Measurements from ENCODE around the gene KLHL35.

Gene KLHL35

DNA sequence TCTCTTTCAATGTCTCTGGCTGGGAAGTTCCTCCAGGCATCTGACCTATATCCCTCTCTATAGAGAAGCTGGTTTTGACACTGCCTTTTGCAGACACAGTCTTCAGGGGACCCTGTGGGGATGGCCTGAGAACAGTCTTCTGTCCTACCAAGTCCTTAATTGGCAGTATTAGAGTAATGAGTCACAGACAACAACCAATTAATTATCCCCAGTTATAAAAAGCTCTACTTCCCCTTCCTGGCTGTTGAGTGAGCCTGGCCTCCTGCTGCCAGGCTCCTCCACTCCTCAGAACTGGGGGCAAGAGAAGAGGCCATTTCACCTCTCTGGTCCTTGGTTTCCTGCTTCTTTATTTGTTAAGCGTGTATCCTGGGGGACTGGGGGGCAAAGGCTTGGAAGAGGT lies 41.2 kb upstream of the KLHL35 start:
- no peak for DNase-seq (ENCODE audit: extremely low spot score)
- POLR2A ChIA-PET: no interaction called here
- TF ChIP-seq LEF1 (IDR thresholded peaks at IDR 0.05; ENCODE audit: borderline replicate concordance): no peak
- no peak for TF ChIP-seq CTBP1 (IDR thresholded peaks at IDR 0.05; ENCODE audit: borderline replicate concordance)
- TF ChIP-seq, protein P1, sequence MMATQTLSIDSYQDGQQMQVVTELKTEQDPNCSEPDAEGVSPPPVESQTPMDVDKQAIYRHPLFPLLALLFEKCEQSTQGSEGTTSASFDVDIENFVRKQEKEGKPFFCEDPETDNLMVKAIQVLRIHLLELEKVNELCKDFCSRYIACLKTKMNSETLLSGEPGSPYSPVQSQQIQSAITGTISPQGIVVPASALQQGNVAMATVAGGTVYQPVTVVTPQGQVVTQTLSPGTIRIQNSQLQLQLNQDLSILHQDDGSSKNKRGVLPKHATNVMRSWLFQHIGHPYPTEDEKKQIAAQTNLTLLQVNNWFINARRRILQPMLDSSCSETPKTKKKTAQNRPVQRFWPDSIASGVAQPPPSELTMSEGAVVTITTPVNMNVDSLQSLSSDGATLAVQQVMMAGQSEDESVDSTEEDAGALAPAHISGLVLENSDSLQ (IDR thresholded peaks at IDR 0.05): no peak
- no peak for TF ChIP-seq SP1 (IDR thresholded peaks at IDR 0.05)
- no peak for TF ChIP-seq NFRKB (IDR thresholded peaks at IDR 0.05)
- TF ChIP-seq SUZ12 (IDR thresholded peaks at IDR 0.05): no peak
- no peak for TF ChIP-seq L3MBTL2 (conservative IDR thresholded peaks at IDR 0.05)
- no peak for TF ChIP-seq FOXA1 (IDR thresholded peaks at IDR 0.05)
- no peak for TF ChIP-seq TARDBP (IDR thresholded peaks at IDR 0.05)
- no peak for TF ChIP-seq FOXK2 (IDR thresholded peaks at IDR 0.05)
- TF ChIP-seq ZNF384 (IDR thresholded peaks at IDR 0.05): no peak
- TF ChIP-seq BHLHE40 (IDR thresholded peaks at IDR 0.05; ENCODE audit: borderline replicate concordance): no peak
- TF ChIP-seq ARNT (IDR thresholded peaks at IDR 0.05): no peak
- CTCF ChIA-PET: no interaction called here

DNA sequence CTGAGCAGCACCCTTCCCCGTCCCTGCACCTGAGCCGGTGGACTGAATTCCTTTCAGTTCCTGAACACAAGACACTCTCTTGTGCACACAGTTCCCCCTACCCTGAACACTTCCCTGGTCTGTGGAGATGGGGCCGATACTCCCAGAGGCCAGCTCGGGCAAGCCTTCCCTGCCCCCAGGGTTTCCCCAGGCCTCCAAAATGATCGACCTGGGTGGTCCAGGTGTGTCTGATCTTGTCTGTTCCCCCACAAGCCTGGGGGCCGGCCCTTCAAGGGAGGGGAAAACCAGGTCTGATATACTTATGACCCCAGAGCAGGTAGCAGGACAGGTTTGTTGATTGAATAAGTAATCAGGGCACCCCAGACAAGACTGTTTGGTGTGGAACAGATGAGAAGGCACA lies 40.7 kb upstream of the KLHL35 start:
- ChIA-PET CTCF (no interaction called here), POLR2A (no interaction called here)
- no peak for TF ChIP-seq HDGF (IDR thresholded peaks at IDR 0.05; ENCODE audit: borderline replicate concordance)
- no peak for TF ChIP-seq ELF4 (IDR thresholded peaks at IDR 0.05)
- no peak for TF ChIP-seq BHLHE40 (IDR thresholded peaks at IDR 0.05; ENCODE audit: borderline replicate concordance)
- no peak for TF ChIP-seq LEF1 (IDR thresholded peaks at IDR 0.05; ENCODE audit: borderline replicate concordance)
- no peak for DNase-seq (ENCODE audit: extremely low spot score)

DNA sequence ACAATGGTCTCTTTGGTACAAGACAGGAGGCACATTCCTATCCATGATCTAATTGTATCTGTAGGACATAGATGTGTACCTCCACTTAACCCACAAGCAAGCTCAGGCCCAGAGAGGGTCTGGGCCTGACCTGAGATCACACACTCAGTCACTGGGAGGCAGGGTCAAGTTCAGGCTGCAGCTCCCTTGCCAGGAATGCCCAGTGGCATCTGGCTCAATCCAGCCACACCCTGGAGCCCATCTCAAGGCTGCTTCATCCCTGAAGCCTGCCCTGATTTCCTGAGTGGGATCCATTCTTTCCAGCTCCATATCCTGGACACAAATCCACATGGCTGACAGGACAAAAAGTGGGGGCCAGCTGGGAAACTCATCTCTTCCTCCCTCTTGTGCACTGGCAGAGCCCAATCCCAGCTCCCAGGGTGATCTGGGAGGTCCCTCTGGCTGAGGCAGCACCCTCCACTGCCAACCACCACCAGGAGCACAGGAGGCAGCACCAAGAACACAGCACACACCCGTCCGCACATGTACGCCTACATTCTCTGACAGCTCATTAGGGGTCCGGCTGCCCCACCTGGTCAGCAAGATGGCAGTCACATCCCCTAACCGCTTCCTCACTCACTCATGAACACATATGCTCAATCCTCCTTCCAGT lies 39.2 kb upstream of the KLHL35 start:
- ChIA-PET CTCF (no interaction called here), POLR2A (interaction anchor here (0.8 kb wide), 1 partner anchor 91 kb away, joined by 3 read pairs; no protein-coding TSS in a partner anchor)

DNA sequence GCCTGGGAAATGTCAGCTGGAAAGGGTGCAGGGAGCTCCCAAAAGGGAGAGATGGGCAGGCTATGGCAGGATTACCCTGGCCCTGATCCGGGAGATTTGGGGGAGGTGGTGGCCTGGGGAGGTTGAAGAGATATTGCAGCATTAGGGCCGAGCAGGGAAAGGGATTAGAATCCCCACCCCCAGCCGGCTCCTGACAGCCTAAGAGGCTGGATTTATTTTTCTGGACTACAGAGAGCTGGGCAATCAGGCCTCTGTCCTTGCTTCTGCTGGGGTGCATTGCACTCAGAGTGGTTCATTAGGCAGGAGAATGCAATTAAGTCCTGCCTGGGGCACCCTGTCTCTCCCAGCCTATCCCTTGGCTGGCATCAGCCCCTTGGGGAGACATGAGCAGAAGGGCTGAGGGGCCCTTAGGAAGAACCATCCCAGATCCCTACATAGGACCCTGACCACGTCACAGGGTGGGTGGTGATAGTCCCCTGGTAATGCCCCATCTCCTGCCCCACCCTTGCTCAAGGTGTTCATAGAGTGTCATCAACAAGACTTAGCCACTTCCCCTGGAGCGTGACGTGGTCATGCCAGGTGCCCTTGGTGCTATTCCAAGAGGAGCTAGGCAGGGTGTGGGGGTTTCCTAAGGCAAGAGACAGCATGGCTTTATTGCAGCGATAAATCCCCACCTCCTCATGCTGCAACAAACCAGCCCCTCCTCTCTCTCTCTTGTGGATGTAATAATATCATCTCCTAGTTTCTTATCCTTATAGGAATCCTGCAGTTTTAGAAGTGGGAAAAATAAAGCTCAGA lies 38.4 kb upstream of the KLHL35 start:
- DNase-seq (ENCODE audit: extremely low spot score): no peak
- ChIA-PET CTCF (no interaction called here), POLR2A (interaction anchor here (0.8 kb wide), 1 partner anchor 92 kb away, joined by 3 read pairs; no protein-coding TSS in a partner anchor)
- TF ChIP-seq NFRKB (IDR thresholded peaks at IDR 0.05) (no peak), TARDBP (IDR thresholded peaks at IDR 0.05) (no peak), SP1 (IDR thresholded peaks at IDR 0.05) (no peak), SUZ12 (IDR thresholded peaks at IDR 0.05) (no peak), ZNF384 (IDR thresholded peaks at IDR 0.05) (no peak), CTBP1 (IDR thresholded peaks at IDR 0.05; ENCODE audit: borderline replicate concordance) (no peak)

More for the DNA sequence above, 39.2 kb upstream of the KLHL35 start:
- DNase-seq (ENCODE audit: extremely low spot score): no peak
- TF ChIP-seq NFRKB (IDR thresholded peaks at IDR 0.05): no peak
- no peak for TF ChIP-seq ELF4 (IDR thresholded peaks at IDR 0.05)
- no peak for TF ChIP-seq CTBP1 (IDR thresholded peaks at IDR 0.05; ENCODE audit: borderline replicate concordance)
- no peak for TF ChIP-seq FOXK2 (IDR thresholded peaks at IDR 0.05)
- TF ChIP-seq, protein P1 (IDR thresholded peaks at IDR 0.05): no peak
- no peak for TF ChIP-seq FOXA1 (IDR thresholded peaks at IDR 0.05)
- no peak for TF ChIP-seq L3MBTL2 (conservative IDR thresholded peaks at IDR 0.05)
- no peak for TF ChIP-seq LEF1 (IDR thresholded peaks at IDR 0.05; ENCODE audit: borderline replicate concordance)
- no peak for TF ChIP-seq HDGF (IDR thresholded peaks at IDR 0.05; ENCODE audit: borderline replicate concordance)
- TF ChIP-seq SUZ12 (IDR thresholded peaks at IDR 0.05): no peak
- no peak for TF ChIP-seq FOXM1 (IDR thresholded peaks at IDR 0.05; ENCODE audit: borderline replicate concordance)
- no peak for TF ChIP-seq TARDBP (IDR thresholded peaks at IDR 0.05)
- TF ChIP-seq SP1 (IDR thresholded peaks at IDR 0.05): no peak
- TF ChIP-seq BHLHE40 (IDR thresholded peaks at IDR 0.05; ENCODE audit: borderline replicate concordance): no peak

DNA sequence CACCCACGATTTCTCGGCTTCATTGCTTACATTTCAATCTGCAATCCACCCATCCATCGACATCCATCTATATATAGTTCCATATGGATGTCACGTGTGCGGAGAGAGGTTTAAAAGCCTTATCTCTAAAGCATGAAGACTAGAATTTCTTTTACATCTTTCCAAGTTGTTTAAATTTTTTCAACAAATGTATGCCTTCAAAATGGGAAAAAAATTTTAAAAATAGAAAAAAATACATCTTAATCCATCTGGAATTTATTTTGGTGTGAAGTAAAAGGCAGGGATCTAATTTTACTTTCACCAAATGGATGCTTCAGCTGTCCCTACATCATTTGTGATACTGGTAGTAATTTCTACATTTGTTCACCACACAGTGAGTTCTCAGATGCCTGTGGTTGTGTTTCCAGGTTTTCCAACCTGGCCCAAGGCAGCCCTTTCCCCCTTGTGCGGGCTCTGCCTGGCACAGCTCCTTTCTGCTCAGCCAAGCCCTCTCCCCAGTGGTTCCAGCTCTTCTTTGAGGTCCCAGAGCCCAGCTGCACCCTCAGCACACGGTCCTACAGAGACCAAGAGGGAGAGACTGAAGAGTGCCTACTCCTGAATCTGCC lies 37.6 kb upstream of the KLHL35 start:
- no peak for TF ChIP-seq TARDBP (IDR thresholded peaks at IDR 0.05)
- TF ChIP-seq ELF4 (IDR thresholded peaks at IDR 0.05): no peak
- POLR2A ChIA-PET: no interaction called here
- CTCF ChIA-PET: interaction anchor here (0.5 kb wide), 1 partner anchor 968 kb away, joined by 3 read pairs; no protein-coding TSS in a partner anchor
- no peak for DNase-seq (ENCODE audit: extremely low spot score)

DNA sequence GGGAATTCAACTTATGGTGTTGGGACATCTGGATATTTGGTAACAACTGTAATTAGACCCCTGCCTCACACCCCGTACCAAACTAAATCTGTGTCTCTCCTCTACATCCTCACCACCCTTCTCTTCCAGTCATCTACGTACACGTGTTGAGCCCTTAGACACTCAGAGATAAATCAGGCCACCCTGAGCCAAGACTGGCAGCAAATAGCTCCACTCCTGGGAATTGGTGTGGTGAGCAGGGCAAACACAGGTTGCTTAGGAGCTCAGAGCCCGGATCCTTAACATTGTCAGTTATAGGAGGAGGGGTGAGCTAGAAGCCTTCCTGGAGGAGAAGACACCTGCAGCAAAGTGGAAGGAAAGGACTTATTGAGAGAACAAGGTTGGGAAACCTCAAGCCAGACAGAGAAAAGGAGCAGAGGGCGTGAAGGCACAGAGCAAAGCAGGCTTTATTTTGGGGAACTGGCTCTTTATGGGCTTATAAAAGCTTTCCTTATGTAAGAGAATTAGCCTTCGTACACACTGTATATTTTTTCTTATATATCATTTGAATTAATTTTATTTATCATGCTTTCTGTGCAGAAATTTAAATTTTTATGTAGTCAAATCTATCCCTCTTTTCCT lies 36.9 kb upstream of the KLHL35 start:
- ChIA-PET CTCF (interaction anchor here (0.5 kb wide), 1 partner anchor 969 kb away, joined by 3 read pairs; no protein-coding TSS in a partner anchor), POLR2A (no interaction called here)
- TF ChIP-seq SUZ12 (IDR thresholded peaks at IDR 0.05): no peak
- TF ChIP-seq ZNF384 (IDR thresholded peaks at IDR 0.05): no peak
- TF ChIP-seq BHLHE40 (IDR thresholded peaks at IDR 0.05; ENCODE audit: borderline replicate concordance): no peak
- no peak for TF ChIP-seq ELF4 (IDR thresholded peaks at IDR 0.05)
- no peak for TF ChIP-seq ARNT (IDR thresholded peaks at IDR 0.05)
- TF ChIP-seq HDGF (IDR thresholded peaks at IDR 0.05; ENCODE audit: borderline replicate concordance): no peak
- TF ChIP-seq SP1 (IDR thresholded peaks at IDR 0.05): no peak
- no peak for TF ChIP-seq LEF1 (IDR thresholded peaks at IDR 0.05; ENCODE audit: borderline replicate concordance)
- no peak for TF ChIP-seq L3MBTL2 (conservative IDR thresholded peaks at IDR 0.05)
- no peak for TF ChIP-seq FOXK2 (IDR thresholded peaks at IDR 0.05)
- DNase-seq (ENCODE audit: extremely low spot score): no peak
